ENCODE data around the gene INSIG1.

The INSIG1 gene

DNA sequence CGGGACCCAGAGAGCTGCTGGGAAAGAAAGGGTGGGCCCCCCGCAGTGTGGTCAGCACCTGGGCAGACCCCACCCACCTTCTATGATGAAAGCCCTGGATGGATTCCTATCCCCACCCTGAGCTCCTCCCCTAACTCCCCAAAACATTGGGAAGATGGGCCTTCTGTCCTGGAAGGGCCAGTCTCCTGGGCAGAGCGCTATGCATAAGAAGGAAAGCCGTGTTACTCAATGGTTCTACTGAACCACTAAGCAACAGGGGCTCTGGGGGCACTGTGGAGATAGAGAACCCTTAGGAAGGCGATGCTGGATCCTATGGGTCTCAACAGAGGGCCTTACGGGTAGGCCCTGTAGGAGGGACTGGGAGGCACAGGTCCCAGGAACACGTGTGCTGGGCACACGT lies 30.7 kb upstream of the INSIG1 start:
- no peak for DNase-seq

GRCh38 chr7:155267436-155267835 lies 30.2 kb upstream of the INSIG1 start:
- DNase-seq: no peak

DNA sequence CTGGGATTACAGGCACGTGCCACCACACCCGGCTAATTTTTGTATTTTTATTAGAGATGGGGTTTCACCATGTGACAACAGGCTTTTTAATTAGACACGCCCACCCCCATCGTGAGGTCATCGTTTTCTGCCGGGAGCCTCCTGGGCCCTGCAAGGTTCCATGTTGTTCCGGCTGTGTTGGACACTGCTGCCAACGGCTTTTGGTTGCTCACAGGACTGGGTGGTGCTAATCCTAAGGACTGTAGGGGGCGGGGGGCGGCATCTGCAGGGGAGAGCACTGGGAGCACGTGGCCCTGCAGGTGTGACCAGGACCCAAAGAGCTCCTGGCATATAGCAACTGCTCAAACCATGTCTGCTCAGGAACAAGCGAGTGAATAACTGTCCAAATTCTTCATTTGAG lies 29.5 kb upstream of the INSIG1 start:
- DNase-seq: no peak

- no peak for DNase-seq
Observed at GRCh38 chr7:155268921-155269650, 28.6 kb upstream of the INSIG1 start.

- DNase-seq: no peak
Observed at GRCh38 chr7:155269766-155270585, 27.7 kb upstream of the INSIG1 start.

DNA sequence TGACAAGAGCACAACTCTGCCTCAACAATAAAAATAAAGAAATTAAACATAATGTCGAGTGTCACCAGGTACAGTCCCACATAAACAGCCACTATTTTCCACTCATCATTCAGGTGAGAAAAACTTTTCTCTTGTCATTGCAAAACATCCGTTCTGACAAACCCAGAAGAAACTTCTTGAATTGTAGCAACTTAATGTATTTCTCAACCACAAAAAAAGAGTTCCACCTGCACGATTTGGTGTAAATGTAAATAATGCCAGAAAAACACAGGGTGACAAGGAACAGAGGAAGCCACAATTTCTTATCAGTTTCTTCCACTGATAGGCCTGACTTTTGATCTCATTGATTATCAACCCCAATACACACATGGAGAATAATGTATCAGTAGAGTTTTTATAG lies 26.8 kb upstream of the INSIG1 start:
- no peak for DNase-seq

GRCh38 chr7:155274633-155275355 lies 22.9 kb upstream of the INSIG1 start:
- DNase-seq: no peak

DNA sequence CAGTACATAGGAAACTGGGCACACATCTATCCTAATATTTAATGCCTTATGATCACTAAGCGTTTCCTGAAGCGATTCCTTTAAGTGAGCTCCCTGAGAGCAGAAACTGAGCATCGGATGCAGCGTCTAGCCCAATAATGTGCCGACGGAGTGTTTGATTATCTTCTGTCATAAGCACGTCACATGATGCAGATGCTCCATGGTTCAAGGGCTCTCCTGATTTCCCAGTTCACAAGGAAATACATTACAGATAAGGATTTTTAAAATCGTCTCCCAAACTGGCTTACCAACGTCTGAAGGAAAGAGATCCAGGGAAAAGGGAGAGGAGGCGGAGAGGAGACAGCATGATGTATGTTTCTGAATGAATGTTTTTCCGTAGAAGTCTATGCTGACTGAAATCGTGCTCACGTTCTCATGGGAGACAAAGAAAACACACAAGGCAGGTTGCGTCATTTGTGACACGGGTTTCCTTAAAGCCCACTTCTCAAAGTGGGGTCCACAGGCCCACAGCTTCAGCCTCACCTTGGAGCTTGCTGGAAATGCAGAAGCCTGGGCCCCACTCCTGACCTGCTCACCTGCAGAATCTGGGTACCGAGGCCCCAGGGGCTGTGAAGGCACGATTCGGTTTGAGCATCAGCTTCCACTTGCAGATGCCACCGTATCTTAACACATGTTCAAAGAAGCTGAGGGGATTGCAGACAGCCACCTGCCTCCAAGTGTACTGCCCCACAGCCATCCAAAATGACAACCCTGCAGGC lies 21.5 kb upstream of the INSIG1 start:
- DNase-seq: no peak

DNA sequence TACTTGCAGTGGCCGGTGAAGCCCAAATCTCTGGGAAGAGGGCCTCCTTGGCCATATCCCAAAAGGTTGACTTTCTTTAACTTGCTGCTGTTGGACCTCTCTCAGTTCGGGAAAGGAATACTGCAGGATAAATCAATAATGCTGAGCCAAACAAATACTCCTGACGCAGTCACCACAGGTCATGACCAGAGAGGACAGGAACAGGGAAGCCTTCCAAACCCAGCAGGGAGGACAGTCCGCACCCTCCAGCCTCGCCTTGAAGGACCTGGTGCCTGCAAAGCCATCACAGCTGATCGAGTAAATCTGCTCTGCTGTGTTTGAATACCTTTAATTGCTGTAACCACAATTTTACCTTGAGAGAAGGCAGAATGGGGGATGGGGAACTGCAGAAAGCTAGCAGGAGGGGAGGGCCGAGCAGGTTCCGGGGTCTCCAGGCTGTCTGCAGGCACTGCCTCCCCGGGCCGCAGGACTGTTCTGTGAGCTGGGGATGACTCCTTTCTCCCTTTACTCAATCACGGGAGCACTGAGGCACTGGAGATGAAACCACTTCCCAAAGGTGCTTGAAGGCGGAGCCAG lies 20.8 kb upstream of the INSIG1 start:
- no peak for DNase-seq

- no peak for DNase-seq
Observed at GRCh38 chr7:155277385-155277994, 20.2 kb upstream of the INSIG1 start.

- DNase-seq: no peak
Observed at GRCh38 chr7:155278921-155279320, 18.8 kb upstream of the INSIG1 start.

GRCh38 chr7:155279787-155280445 lies 17.8 kb upstream of the INSIG1 start:
- DNase-seq: no peak

- DNase-seq: no peak
Observed at GRCh38 chr7:155280446-155281397, 17.0 kb upstream of the INSIG1 start.

- DNase-seq: no peak
Observed at GRCh38 chr7:155281398-155281969, 16.2 kb upstream of the INSIG1 start.

DNA sequence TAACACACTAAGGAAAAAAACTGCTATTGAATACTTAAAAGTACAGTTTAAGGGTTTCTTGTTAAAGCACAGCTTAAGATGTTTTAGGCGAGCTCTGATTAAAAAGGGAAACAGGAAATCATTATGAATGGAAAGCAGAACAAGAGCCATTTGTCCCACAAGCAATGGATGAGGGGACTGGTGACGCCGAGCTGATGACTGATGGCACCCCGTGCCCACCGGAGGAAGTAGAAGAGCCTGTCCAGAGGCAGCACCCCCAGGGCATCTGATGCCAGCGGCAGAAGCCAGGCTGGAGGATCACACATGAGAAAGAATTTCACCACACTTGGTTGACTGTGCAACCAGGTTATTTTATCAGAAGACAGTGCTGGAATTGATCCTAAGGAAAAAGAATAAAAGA lies 15.0 kb upstream of the INSIG1 start:
- DNase-seq: no peak

- no peak for DNase-seq
Observed at GRCh38 chr7:155283565-155284194, 14.0 kb upstream of the INSIG1 start.

GRCh38 chr7:155284496-155285274 lies 13.0 kb upstream of the INSIG1 start:
- no peak for DNase-seq

DNA sequence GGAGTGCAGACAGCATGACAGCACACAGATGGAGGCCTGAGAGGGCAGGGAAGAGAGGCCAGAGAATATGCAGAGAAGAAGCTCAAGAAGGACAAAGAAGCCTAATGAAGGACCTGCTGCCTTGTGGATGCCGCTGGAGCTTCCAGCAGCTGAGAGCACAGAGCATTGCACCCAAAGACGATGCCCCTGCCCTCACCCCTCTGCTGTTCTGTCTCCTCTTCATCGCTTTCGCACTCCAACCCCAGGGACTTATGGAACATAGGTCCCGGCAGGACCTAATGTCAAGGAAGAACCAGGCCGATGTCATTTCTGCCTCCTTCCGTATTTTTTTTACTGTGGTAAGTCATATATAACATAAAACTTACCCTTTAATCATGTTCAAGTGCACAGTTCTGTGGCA lies 12.3 kb upstream of the INSIG1 start:
- no peak for DNase-seq

GRCh38 chr7:155285833-155286232 lies 11.8 kb upstream of the INSIG1 start:
- no peak for DNase-seq
